ENCODE measurements around the gene FAM72C. TPM values are rescaled to one million over a fixed set of nuclear protein-coding genes. Genes with fewer than 3 reads are reported as not detected.
"Not testable (repeated sequence)": the region's sequence is repeated elsewhere in the genome, so short reads cannot be mapped to it uniquely, and the experiment has no call there.

The FAM72C gene
- total RNA-seq, 1 donor = 0.36 TPM

GRCh38 chr1:143955930-143956329 lies 15.9 kb downstream of the FAM72C start:
- not testable (repeated sequence) for H3K4me3 ChIP-seq (ENCODE audit: insufficient read depth, low read length); H2AFZ ChIP-seq (ENCODE audit: low read length); H3K27me3 ChIP-seq (ENCODE audit: insufficient read depth, low read length); H3K79me2 ChIP-seq (ENCODE audit: insufficient read depth, low read length); H4K20me1 ChIP-seq (ENCODE audit: insufficient read depth, low read length); H3K4me2 ChIP-seq (ENCODE audit: insufficient read depth, low read length); H3K36me3 ChIP-seq (ENCODE audit: insufficient read depth, low read length); H3K9me3 ChIP-seq (ENCODE audit: low read depth, low read length); DNase-seq (ENCODE audit: insufficient read length, low spot score, missing footprints); H3K27ac ChIP-seq (ENCODE audit: low read depth, low read length); H3K4me1 ChIP-seq (ENCODE audit: insufficient read depth, low read length)

GRCh38 chr1:143952913-143953312 lies 18.9 kb downstream of the FAM72C start:
- not testable (repeated sequence) for H3K36me3 ChIP-seq (ENCODE audit: insufficient read depth, low read length); H3K9me3 ChIP-seq (ENCODE audit: low read depth, low read length); H3K27me3 ChIP-seq (ENCODE audit: insufficient read depth, low read length); DNase-seq (ENCODE audit: insufficient read length, low spot score, missing footprints); H4K20me1 ChIP-seq (ENCODE audit: insufficient read depth, low read length); H2AFZ ChIP-seq (ENCODE audit: low read length); H3K4me2 ChIP-seq (ENCODE audit: insufficient read depth, low read length); H3K4me3 ChIP-seq (ENCODE audit: insufficient read depth, low read length); H3K4me1 ChIP-seq (ENCODE audit: insufficient read depth, low read length); H3K79me2 ChIP-seq (ENCODE audit: insufficient read depth, low read length); H3K27ac ChIP-seq (ENCODE audit: low read depth, low read length)

GRCh38 chr1:143951485-143952391 lies 20.0 kb downstream of the FAM72C start:
- H3K79me2 ChIP-seq (ENCODE audit: insufficient read depth, low read length); H3K4me3 ChIP-seq (ENCODE audit: insufficient read depth, low read length); H3K27me3 ChIP-seq (ENCODE audit: insufficient read depth, low read length); H4K20me1 ChIP-seq (ENCODE audit: insufficient read depth, low read length); H3K9me3 ChIP-seq (ENCODE audit: low read depth, low read length); H3K27ac ChIP-seq (ENCODE audit: low read depth, low read length); H3K4me2 ChIP-seq (ENCODE audit: insufficient read depth, low read length); DNase-seq (ENCODE audit: insufficient read length, low spot score, missing footprints); H3K36me3 ChIP-seq (ENCODE audit: insufficient read depth, low read length); H2AFZ ChIP-seq (ENCODE audit: low read length); H3K4me1 ChIP-seq (ENCODE audit: insufficient read depth, low read length): not testable (repeated sequence)

- H3K9me3 ChIP-seq (ENCODE audit: low read depth, low read length); DNase-seq (ENCODE audit: insufficient read length, low spot score, missing footprints); H3K27me3 ChIP-seq (ENCODE audit: insufficient read depth, low read length); H3K4me1 ChIP-seq (ENCODE audit: insufficient read depth, low read length); H3K36me3 ChIP-seq (ENCODE audit: insufficient read depth, low read length); H2AFZ ChIP-seq (ENCODE audit: low read length); H3K79me2 ChIP-seq (ENCODE audit: insufficient read depth, low read length); H4K20me1 ChIP-seq (ENCODE audit: insufficient read depth, low read length); H3K4me3 ChIP-seq (ENCODE audit: insufficient read depth, low read length); H3K27ac ChIP-seq (ENCODE audit: low read depth, low read length); H3K4me2 ChIP-seq (ENCODE audit: insufficient read depth, low read length): not testable (repeated sequence)
These were observed 24.0 kb downstream of the FAM72C start for GRCh38 chr1:143947749-143948148.

DNA sequence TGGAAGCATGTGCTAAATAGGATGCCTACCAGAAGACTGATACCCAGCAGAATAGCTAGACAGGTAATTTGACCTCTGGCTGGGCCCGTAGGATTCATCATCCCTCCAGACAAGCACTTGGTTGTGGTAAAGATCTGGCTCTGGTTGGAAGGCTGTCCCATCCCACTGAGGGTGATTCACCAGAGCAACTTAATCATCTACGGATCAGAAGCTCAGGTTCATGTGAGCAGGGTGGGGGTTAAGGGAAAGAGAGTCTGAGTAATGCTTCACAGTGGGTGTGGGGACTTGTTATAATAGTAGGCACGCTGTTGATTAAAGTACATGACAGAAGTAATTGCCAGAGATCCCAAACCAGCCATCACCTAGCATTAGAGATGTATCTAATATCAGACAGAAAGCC lies 26.5 kb downstream of the FAM72C start:
- H2AFZ ChIP-seq (ENCODE audit: low read length); H3K27ac ChIP-seq (ENCODE audit: low read depth, low read length); H3K4me2 ChIP-seq (ENCODE audit: insufficient read depth, low read length); H3K4me1 ChIP-seq (ENCODE audit: insufficient read depth, low read length); H3K4me3 ChIP-seq (ENCODE audit: insufficient read depth, low read length); H3K27me3 ChIP-seq (ENCODE audit: insufficient read depth, low read length); H3K79me2 ChIP-seq (ENCODE audit: insufficient read depth, low read length); H3K36me3 ChIP-seq (ENCODE audit: insufficient read depth, low read length); H3K9me3 ChIP-seq (ENCODE audit: low read depth, low read length); DNase-seq (ENCODE audit: insufficient read length, low spot score, missing footprints); H4K20me1 ChIP-seq (ENCODE audit: insufficient read depth, low read length): not testable (repeated sequence)

- H3K27me3 ChIP-seq (ENCODE audit: insufficient read depth, low read length); H3K79me2 ChIP-seq (ENCODE audit: insufficient read depth, low read length): not testable (repeated sequence)
These were observed 27.1 kb downstream of the FAM72C start for GRCh38 chr1:143944576-143945240.

DNA sequence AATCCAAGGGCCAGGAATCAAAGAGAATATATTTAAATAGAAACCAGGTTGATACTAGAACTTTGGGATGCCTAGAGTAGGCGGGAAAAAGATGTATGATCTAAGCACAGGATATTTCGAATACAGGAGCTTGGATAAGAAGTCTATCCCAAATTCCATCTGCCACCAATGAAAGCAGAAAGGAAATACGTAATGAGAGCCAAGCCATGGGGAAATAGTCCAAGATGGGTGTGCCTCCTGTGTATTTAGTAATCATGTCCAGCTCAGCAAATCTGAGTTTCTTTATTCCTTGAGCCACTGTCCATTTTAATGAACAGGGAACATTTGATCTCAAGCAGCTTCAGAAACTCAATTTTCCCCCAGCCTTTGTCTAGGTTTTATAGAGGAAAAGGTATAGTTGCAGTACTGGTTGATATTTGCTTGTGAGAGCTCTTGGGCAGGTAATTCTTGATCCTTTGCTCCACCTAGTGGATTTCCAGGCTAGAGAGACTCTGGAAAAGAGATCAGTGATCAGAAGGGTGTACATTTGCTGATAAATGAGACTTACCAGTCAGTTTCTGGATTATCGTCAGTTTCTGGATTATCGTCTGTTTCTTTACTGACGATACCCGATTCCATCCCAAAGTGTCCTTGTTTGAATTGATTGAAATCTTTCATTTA lies 28.3 kb downstream of the FAM72C start:
- H3K36me3 ChIP-seq (ENCODE audit: insufficient read depth, low read length); H3K9me3 ChIP-seq (ENCODE audit: low read depth, low read length); DNase-seq (ENCODE audit: insufficient read length, low spot score, missing footprints); H3K4me2 ChIP-seq (ENCODE audit: insufficient read depth, low read length); H3K27me3 ChIP-seq (ENCODE audit: insufficient read depth, low read length); H3K4me3 ChIP-seq (ENCODE audit: insufficient read depth, low read length); H3K27ac ChIP-seq (ENCODE audit: low read depth, low read length); H3K4me1 ChIP-seq (ENCODE audit: insufficient read depth, low read length); H4K20me1 ChIP-seq (ENCODE audit: insufficient read depth, low read length); H2AFZ ChIP-seq (ENCODE audit: low read length); H3K79me2 ChIP-seq (ENCODE audit: insufficient read depth, low read length): not testable (repeated sequence)

More at GRCh38 chr1:143944576-143945240, 27.1 kb downstream of the FAM72C start:
- H3K4me3 ChIP-seq (ENCODE audit: insufficient read depth, low read length); H3K36me3 ChIP-seq (ENCODE audit: insufficient read depth, low read length); H3K4me1 ChIP-seq (ENCODE audit: insufficient read depth, low read length); DNase-seq (ENCODE audit: insufficient read length, low spot score, missing footprints); H3K9me3 ChIP-seq (ENCODE audit: low read depth, low read length); H3K4me2 ChIP-seq (ENCODE audit: insufficient read depth, low read length); H2AFZ ChIP-seq (ENCODE audit: low read length); H3K27ac ChIP-seq (ENCODE audit: low read depth, low read length); H4K20me1 ChIP-seq (ENCODE audit: insufficient read depth, low read length): not testable (repeated sequence)

GRCh38 chr1:143942238-143942860 lies 29.4 kb downstream of the FAM72C start:
- not testable (repeated sequence) for H3K79me2 ChIP-seq (ENCODE audit: insufficient read depth, low read length); H3K27ac ChIP-seq (ENCODE audit: low read depth, low read length); H2AFZ ChIP-seq (ENCODE audit: low read length); H3K9me3 ChIP-seq (ENCODE audit: low read depth, low read length); H3K4me3 ChIP-seq (ENCODE audit: insufficient read depth, low read length); H3K36me3 ChIP-seq (ENCODE audit: insufficient read depth, low read length); H3K4me2 ChIP-seq (ENCODE audit: insufficient read depth, low read length); H3K27me3 ChIP-seq (ENCODE audit: insufficient read depth, low read length); DNase-seq (ENCODE audit: insufficient read length, low spot score, missing footprints); H3K4me1 ChIP-seq (ENCODE audit: insufficient read depth, low read length); H4K20me1 ChIP-seq (ENCODE audit: insufficient read depth, low read length)

Data from osteoblast (primary cell).